Ovary (tissue), 9 donors: ENCODE data around the gene SHMT2. TPM values are rescaled to one million over a fixed set of nuclear protein-coding genes. Genes with fewer than 3 reads are reported as not detected.
"Not testable (repeated sequence)": the region's sequence is repeated elsewhere in the genome, so short reads cannot be mapped to it uniquely, and the experiment has no call there.

ENCODE experiments used
- DNase-seq, 5 donors: peaks; one replicate each; pipeline ENCODE4 v3.0.0-alpha.2; 2019 to 2020
- H3K27ac ChIP-seq, 2 donors: fragments of 200-600 bp; one replicate each; pipeline versions ENCODE4 v1.5.1 to v1.8.0; 2019 to 2022
- H3K27me3 ChIP-seq: fragments of 200-600 bp; one replicate; pipeline ENCODE4 v1.8.0; 2022
- H3K36me3 ChIP-seq: fragments of 200-600 bp; sonication (generic); one replicate; pipeline ENCODE4 v1.5.1; 2019
- H3K4me1 ChIP-seq: one replicate; pipeline ENCODE4 v1.8.1; 2013; ENCODE audit warnings: mild to moderate bottlenecking, moderate library complexity; ENCODE audit not compliant: insufficient read depth
- H3K4me3 ChIP-seq: fragments of 200-600 bp; sonication (generic); one replicate; pipeline ENCODE4 v1.5.1; 2017
- H3K9me3 ChIP-seq, 2 donors: fragments of 200-600 bp in 1 of 2; sonication (generic) in 1 of 2; one replicate each; pipeline versions ENCODE4 v1.5.1 to v1.8.1; 2013 to 2019; ENCODE audit warnings: mild to moderate bottlenecking in 1 of 2, moderate library complexity in 1 of 2
- EP300 ChIP-seq: sonication (generic); formaldehyde crosslinking; IDR thresholded peaks from one replicate; pipeline ENCODE4 v1.6.1; 2017; ENCODE audit warnings: antibody characterized with exemption
- POLR2A ChIP-seq: fragments of 450-650 bp; IDR thresholded peaks from one replicate; pipeline ENCODE4 v1.6.1; 2017; ENCODE audit warnings: antibody characterized with exemption, mild to moderate bottlenecking, moderate library complexity
- WGBS, 3 donors: extraction: QIAGEN DNeasy Blood & Tissue Kit in 1 of 3; methylation state at CpG; one replicate each; pipeline versions ENCODE4 v1.1.5 to v1.1.7; 2013 to 2017; 5-methylcytosine and 5-hydroxymethylcytosine counted together
- intact Hi-C, 4 donors: fragments of 100-400 bp; cut with DNase I; formaldehyde crosslinking; loops; one replicate each; pipeline versions ENCODE4 v1.11.0 to v1.15.1; 2022 to 2023
- polyA plus RNA-seq, 2 donors: library from polyadenylated mRNA; stranded (reverse); fragments of 200-250 nt in 1 of 2; fragments of 350-450 nt in 1 of 2; fragmentation: Illumina TruSeq in 1 of 2; extraction: RNeasy Lipid Tissue Mini Kit (QIAGEN cat#74804) in 1 of 2; gene quantifications; one replicate each; pipeline ENCODE4 v1.2.3, GENCODE V29; 2013 to 2014
- total RNA-seq, 7 donors: library from RNA; depleted of rRNA in 2 of 7; stranded (reverse); fragments of >200 nt in 2 of 7; fragmentation: NEBNext Ultra II Directional in 3 of 7; extraction: Animal tissue kit (Norgen Biotek cat#: 25700) in 3 of 7; gene quantifications; one replicate each; pipeline versions ENCODE4 v1.1.0 to v1.2.4, GENCODE V29; 2016 to 2023
- TF ChIP-seq, protein P1 (sequence below), 3 donors: fragments of 450-650 bp in 2 of 3; fragments of 200-600 bp in 1 of 3; IDR thresholded peaks; one replicate each; pipeline versions ENCODE4 v1.5.1 to v1.8.0; 2016 to 2022; ENCODE audit warnings: antibody characterized with exemption in 3 of 3, mild to moderate bottlenecking in 1 of 3
- donor health status: DM: no; HTN: no; CAD: no; lungs with moderate emphysema.
- donor health status: DM: no; HTN: no; CAD: no.
- donor health status: Bipolar disorder and iron deficiency.
- donor health status: DM: yes; HTN: yes; CAD: no.
- donor health status: DM: no; HTN: no; CAD: no.
- donor health status: DM: yes; HTN: yes; CAD: no.

The SHMT2 gene
- total and polyA plus RNA-seq, 9 donors: 23.0 to 185 (median 42.0) TPM

DNA sequence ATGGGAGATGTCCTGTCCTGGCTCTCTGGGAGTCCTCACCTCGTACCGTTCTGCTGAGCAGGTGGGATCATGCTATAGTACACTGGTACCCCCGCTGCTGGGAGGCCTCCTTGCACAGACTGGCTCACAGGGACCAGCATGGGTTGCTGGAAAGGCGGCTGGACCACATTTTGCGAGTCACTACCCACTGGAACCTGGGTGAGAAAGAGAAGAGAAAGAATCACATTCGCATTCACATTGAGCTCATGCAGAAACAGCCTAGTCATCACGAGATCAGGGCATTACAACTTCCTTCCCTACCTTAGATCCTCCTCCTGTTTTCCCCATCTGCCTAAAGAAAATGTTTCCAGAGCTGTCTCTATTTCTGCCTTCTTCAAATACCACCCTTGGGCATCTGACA lies 38.8 kb downstream of the SHMT2 start:
- WGBS, 3 donors: 86% methylated on average over 7 of the region's 7 CpGs
- Histone ChIP-seq H3K27ac (no peak overlapping the region), H3K36me3 (no peaks in the 10 kb centered on the region), H3K27me3 (no peaks in the 10 kb centered on the region), H3K4me1 (peaks cover 5% of the 10 kb centered on the region), H3K4me3 (no peak overlapping the region), H3K9me3 (no peaks in the 10 kb centered on the region)
- TF ChIP-seq, protein P1, sequence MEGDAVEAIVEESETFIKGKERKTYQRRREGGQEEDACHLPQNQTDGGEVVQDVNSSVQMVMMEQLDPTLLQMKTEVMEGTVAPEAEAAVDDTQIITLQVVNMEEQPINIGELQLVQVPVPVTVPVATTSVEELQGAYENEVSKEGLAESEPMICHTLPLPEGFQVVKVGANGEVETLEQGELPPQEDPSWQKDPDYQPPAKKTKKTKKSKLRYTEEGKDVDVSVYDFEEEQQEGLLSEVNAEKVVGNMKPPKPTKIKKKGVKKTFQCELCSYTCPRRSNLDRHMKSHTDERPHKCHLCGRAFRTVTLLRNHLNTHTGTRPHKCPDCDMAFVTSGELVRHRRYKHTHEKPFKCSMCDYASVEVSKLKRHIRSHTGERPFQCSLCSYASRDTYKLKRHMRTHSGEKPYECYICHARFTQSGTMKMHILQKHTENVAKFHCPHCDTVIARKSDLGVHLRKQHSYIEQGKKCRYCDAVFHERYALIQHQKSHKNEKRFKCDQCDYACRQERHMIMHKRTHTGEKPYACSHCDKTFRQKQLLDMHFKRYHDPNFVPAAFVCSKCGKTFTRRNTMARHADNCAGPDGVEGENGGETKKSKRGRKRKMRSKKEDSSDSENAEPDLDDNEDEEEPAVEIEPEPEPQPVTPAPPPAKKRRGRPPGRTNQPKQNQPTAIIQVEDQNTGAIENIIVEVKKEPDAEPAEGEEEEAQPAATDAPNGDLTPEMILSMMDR (IDR thresholded peaks at IDR 0.05): no peak
- no peak for TF ChIP-seq POLR2A
- no peak for TF ChIP-seq EP300
- no peak for DNase-seq
- intact Hi-C loops: loop anchor here in 1 of 4 donors (5.0 kb wide), 1 partner anchor 169 kb away; no protein-coding TSS in a partner anchor

DNA sequence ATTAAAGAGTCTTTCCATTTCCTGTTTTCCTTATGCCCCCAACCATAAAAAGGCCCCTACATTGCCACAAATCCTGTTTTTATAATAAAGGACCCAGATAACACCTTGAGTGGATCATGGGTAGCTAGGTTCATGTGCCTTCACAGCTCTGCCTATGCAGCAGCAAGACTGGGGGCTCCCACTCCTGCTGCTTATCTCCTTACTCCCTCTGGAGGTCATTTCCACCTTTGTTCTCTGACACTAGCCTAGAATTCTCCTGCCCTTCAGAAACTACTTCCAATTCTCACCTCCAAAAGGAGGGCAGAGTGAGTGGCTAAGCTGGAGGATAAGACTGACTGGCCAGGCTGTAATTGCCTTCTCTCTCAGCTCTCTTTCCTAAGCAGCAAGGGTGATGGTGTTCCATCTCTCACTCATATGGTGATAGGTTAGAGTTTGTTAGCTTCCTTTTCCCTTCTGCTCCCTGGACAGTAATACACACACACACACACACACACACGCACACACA lies 41.5 kb downstream of the SHMT2 start:
- H3K27me3 ChIP-seq: no peaks in the 10 kb centered on the region
- H3K27ac ChIP-seq: no peak overlapping the region
- peaks cover 5% of the 10 kb centered on the region for H3K4me1 ChIP-seq
- H3K4me3 ChIP-seq: no peak overlapping the region
- no peak for DNase-seq
- TF ChIP-seq, protein P1 (IDR thresholded peaks at IDR 0.05): no peak
- TF ChIP-seq POLR2A (no peak), EP300 (no peak)
- WGBS, 3 donors: 93 to 98% (median 96%) methylated on average over 1 of the region's 1 CpG
- intact Hi-C loops: no loop called here
- no peaks in the 10 kb centered on the region for H3K9me3 ChIP-seq
- no peaks in the 10 kb centered on the region for H3K36me3 ChIP-seq

DNA sequence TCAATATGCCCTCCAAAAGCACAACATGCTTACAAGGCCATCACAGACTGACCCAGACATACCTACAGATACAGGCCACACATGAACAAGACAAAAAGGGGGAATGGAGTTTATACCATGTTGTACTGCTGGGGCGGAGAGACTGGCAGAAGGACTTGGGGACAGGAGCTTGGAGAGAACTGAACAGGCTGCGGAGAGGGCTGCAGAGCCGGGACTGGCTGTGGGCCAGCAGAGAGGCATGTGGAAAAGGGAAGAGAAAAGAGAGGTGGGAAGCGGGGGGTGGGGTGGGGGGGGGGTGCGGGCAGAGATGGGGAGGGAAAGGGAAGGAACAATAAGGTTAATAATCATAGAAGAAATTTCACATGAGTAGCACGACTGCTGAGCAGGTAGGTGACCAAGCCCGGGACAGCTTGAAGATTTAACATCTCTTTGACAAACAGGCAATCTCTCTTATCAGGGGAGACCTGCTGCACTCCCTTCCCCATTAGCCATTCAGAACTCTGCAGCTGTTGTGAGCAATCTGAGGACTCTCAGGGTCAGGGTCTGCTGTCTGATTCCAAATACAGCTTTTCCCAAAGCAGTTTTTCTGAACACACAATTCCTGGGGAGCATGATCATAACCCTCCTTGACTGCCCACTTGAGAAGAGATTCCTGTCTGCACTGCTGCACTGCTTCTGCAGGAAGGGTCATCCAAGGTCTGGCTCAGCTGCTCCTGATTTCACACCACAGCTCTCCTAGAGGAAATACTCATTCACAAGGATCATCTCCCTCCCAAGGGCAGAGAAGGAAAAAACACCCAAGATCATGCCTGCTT lies 43.0 kb downstream of the SHMT2 start:
- no peaks in the 10 kb centered on the region for H3K27me3 ChIP-seq
- WGBS, 3 donors: 27 to 37% (median 27%) methylated on average over 7 of the region's 7 CpGs
- no peaks in the 10 kb centered on the region for H3K9me3 ChIP-seq
- intact Hi-C loops: no loop called here
- H3K4me3 ChIP-seq: no peak overlapping the region
- DNase-seq: peak in 3 of 5 donors; percentile 37 to 46 (median 44)
- peaks cover 5% of the 10 kb centered on the region for H3K4me1 ChIP-seq
- H3K27ac ChIP-seq: no peak overlapping the region
- H3K36me3 ChIP-seq: no peaks in the 10 kb centered on the region
- TF ChIP-seq, protein P1 (IDR thresholded peaks at IDR 0.05): no peak
- TF ChIP-seq POLR2A: no peak
- TF ChIP-seq EP300: no peak

DNA sequence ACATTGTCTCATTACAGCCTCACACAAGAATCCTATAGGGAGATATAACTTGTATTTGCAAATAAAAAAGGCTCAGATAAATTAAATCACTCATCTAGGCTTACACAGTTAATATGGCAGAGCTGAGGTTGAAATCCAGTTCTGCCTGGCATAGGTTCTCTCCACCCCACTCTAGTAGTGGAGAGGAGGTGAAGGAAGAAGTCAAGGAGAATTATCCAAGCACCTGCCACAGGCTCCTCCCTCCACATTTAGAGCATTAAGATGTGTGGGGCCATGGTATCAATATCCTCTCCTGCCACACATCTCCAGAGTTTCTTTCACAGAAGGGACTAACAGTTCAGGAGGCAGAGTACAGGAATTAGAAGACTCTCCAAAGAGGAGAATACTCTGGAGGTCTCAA lies 44.0 kb downstream of the SHMT2 start:
- no peak for DNase-seq
- Histone ChIP-seq H3K27ac (no peak overlapping the region), H3K4me1 (peaks cover 5% of the 10 kb centered on the region), H3K36me3 (no peaks in the 10 kb centered on the region), H3K9me3 (no peaks in the 10 kb centered on the region), H3K4me3 (no peak overlapping the region), H3K27me3 (no peaks in the 10 kb centered on the region)
- TF ChIP-seq, protein P1 (IDR thresholded peaks at IDR 0.05): no peak
- no peak for TF ChIP-seq POLR2A
- TF ChIP-seq EP300: no peak
- intact Hi-C loops: no loop called here

DNA sequence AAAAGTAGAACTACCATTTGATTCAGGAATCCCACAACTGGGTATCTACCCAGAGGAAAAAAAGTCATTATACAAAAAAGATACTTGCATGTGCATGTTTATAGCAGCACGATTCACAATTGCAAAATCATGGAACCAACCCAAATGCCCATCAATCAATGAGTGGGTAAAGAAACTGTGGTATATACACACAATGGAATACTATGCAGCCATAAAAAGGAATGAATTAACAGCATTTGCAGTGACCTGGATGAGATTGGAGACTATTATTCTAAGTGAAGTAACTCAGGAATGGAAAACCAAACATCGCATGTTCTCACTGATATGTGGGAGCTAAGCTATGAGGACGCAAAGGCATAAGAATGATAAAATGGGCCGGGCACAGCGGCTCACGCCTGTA lies 46.7 kb downstream of the SHMT2 start:
- H3K9me3 ChIP-seq, H3K36me3 ChIP-seq, intact Hi-C loops, H3K27ac ChIP-seq, H3K4me1 ChIP-seq, H3K27me3 ChIP-seq, H3K4me3 ChIP-seq, DNase-seq: not testable (repeated sequence)
- WGBS, 3 donors: 95 to 98% (median 96%) methylated on average over 6 of the region's 6 CpGs
